Stimulated activated CD8-positive, alpha-beta memory T cell treated with anti-CD3 and anti-CD28 coated beads, Interleukin-15, amount 100 ng/mL, for 4 hours (primary cell): ENCODE measurements around the gene WDR70.
"Not testable (repeated sequence)": the region's sequence is repeated elsewhere in the genome, so short reads cannot be mapped to it uniquely, and the experiment has no call there.

Source experiments
- DNase-seq, 2 donors: peaks; one replicate each; pipeline ENCODE4 v3.0.0-alpha.2; 2020; ENCODE audit warnings: low read depth in 2 of 2

The WDR70 gene

DNA sequence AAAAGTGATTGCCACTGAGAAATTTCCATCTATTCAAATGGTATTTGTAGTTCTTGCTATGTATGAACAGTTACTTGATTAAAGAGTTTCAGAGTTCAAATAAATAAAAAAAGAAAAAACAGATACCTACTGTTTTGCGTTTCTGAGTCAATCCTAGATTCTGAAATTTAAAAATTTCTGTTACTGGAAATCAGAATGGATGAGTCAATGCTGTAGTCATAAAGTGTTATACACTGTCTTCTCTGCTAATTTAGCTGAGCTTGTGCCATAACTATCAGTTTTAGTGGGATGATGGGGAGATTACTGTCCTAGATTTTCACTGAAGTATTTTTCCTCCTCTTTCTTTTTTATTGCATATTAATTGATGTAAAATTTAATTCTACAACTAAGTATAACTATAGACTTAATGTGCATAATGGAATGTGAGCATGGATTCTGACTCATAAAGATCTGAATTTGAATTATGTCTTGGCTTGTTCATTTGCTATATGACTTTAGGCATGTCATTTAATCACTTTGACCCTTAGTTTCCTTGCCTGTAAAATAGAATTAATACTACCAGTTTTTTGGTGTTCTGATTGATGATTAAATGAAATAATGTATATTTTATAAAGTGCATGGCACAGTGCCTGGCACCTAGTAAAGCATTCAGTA is 75.4 kb downstream of the WDR70 start:
- not testable (repeated sequence) for DNase-seq

DNA sequence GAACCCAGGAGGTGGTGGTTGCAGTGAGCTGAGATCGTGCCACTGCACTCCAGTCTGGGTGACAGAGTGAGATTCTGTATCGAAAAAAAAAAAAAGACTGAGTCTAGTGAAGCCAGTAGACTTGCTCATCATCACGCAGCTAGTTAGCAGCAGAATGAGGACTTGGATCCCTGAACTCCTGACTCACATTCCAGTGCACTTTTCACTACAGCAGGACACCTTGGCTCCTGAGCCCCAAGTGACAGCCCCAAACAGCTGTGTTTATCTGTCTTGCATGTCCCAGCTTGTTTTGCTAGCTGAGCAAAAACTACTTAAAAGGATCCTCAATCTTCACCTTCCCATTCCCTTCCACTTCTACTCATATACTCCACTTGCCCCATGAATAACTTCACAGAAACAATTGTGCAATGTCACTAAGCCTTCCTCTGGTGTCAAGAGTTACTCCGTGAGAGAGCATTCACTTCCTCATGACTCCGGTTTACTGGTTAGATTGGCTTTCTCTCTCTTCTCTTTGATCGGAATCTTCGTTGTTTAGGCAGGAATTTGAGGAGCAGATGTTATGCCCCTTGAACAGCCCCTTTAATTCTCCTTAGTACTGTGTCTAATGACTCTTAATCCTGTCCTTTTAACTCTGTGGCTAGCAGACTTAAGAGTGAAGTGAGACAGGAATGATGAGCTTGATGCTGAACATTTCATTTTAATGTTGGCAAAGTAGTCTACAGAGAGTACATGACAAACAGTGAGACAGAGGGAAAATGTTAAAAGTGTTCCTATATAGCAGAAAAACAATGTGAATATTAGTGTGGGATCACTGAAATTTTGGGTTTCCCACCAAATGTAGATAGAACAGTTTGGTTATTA is 84.3 kb downstream of the WDR70 start:
- DNase-seq: not testable (repeated sequence)

DNA sequence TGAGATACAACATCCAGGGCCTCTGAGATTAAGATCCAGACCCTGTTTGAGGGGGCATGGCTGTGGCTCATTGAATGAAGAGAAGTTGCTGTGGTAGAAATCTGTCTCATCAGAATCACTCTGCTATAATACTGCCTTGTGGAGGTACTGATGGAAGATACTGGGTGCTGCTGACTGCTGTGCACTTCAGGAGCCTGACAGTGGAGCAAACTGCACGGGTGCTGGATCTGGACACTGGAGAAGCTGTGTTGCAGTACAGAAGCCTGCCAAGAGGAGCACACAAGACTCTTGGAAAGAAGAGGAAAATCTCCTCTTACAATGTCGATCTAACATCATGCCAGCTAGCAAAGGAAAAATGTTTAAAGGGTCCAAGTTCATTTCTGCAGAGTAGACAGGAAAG is 85.5 kb downstream of the WDR70 start:
- not testable (repeated sequence) for DNase-seq

DNA sequence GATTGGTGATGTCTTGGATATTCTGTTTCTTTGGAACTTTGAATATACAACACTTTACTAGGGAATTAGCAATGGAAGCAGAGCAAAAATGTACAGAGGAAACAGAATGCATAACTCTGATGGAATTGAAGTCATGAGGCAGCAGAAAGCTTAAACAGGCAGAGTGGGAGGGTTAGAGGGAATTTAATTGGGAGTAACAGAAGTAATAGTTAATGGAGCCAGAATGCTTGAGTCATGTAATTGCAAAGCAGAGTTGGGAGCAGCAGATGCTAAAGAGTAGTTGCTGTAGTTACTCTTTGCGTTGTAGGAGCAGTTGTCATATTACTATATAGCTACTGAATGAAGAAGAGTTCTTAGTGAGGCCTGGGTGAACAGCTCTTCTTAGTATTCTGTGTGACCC is 90.3 kb downstream of the WDR70 start:
- DNase-seq: not testable (repeated sequence)

DNA sequence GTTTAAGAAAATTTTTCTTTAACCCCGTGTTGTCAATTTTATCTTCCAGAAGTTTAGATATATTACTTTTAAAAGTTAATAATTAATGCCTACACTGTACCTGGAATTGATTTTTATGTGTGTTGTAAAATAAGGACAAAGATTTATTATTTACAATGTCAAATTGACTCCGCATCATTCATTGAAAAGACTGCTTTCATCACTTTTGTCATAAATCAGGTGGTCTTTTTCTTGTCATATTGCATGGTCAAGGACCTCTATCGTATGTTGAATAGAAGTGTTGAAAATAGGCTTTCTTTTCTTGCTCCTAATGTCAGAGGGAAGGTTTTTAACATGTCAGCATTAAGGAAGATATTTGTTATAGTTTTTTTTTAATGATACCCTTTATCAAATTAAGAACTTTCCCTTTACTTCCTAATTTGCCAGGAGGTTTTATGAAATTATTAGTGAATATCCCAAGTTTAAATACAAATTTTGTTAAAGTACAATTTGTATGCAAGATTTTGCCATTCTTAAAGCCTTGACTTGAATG is 92.6 kb downstream of the WDR70 start:
- DNase-seq: no peak

DNA sequence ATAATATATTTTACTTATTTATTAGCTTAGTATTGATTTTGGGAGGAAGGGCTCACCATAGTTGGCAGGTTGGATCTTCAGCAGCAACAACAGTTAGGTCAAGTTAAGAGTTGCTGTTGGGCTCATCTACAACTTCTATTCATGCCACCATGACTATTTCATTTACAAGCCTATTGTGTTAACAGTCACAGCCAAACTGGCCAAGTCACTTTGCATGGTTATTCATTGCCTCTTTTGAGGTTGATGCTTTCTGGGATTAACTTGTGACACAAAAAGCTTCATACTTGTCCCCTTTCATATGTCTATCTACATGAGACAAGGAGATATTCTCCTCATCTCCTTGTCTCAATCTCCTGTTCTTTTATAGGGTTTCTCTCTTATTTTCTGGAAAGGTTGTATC is 98.3 kb downstream of the WDR70 start:
- DNase-seq: no peak

DNA sequence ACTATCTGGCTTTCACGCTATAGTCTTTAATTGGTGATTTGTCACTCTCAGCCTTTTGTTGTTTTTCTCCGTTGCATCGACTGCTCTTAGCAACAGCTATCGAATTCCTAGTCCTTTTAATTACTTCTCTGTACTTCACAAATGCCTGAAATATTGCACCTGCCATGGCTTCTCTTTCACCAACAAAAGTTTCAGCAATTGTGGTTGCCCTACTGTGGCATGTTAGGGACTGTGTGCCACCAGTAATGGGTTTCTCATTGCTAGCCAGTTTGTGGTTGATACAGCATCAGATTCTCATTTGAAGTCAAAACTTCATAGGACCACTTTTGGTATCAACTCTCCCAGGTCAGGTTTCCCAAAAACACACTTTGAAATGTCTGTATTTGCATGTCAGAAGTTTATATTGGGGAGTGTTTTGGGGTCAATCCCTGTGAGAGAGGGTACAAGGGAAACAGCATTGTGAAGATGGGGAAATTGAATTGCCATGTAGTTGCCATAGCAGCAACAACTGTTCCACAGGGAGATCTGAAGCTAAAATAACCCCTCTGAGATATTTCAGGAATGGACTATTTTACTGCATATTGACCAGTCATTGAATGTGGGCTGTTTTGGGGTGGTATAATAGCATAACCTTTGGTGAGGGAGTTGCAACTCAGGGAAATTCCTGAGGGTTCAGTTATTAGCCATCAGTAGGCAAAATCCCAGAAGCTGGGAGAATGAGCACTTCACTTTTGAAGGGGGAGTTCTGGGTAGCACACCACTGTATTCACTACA is 99.2 kb downstream of the WDR70 start:
- no peak for DNase-seq

DNA sequence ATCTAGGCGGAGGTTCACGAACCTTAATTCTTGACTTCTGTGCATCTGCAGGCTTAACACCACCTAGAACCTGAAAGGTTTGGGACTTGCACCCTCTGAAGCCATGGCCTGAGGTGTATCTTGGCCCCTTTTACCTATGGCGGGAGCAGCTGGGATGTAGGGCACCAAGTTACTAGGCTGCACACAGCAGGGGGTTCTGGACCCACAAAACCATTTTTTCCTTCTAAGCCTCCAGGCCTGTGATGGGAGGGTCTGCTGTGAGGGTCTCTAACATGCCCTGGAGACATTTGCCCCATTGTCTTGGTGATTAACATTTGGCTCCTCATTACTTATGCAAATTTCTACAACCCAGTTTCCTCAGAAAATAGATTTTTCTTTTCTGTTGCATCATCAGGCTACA is 102.3 kb downstream of the WDR70 start:
- not testable (repeated sequence) for DNase-seq

DNA sequence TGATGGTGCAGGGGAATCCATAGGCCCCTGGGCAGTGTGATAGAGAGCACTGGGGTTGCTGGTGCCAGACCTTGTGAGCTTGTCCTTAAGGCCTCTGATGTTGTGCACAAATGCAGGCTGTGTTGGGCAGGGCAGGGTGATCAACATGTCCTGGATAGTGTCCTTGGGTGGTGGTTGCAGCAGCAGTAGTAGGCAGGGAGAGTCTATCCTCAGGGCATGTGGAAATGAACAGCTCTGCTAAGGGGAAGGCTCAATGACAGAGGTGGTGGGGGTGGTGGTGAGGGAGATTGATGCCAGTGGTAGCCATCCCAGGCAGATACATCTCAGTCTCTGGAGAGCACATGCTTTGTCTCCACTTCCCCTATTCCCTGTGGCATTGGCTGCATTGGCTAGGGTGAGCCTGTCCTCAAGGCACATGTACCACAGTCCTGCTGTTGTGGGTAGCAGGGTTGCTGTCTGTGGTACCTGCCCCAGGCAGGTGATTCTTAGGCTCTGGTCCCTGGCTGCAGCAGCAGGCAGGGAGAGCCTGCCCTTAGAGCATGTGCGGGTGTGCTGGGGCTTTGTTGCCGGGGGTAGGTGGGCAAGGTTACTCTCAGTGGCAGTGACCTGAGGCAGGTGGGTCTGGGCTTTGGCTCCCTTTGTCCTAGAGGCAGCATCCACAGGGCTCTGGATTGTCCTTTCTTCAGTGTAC is 111.1 kb downstream of the WDR70 start:
- no peak for DNase-seq

DNA sequence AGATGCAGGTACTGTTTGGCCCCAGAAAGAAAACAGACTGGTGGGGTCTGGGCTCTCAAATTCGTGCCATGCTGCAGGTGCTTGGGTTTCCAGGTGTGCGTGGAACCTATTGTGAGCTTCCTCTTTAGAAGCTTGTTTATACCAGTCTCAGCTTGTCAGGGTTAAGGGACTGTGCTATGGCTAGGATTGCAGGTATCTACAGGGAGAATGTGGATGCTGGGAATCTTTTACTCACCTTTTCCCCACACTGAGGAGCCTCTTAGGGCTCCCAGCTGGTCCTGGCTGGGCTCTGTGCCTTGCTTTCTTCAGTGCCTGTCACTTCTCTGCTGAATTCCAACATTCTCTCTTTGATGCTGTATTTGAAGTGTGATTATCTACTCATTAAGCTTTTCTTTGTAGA is 111.8 kb downstream of the WDR70 start:
- DNase-seq: no peak

DNA sequence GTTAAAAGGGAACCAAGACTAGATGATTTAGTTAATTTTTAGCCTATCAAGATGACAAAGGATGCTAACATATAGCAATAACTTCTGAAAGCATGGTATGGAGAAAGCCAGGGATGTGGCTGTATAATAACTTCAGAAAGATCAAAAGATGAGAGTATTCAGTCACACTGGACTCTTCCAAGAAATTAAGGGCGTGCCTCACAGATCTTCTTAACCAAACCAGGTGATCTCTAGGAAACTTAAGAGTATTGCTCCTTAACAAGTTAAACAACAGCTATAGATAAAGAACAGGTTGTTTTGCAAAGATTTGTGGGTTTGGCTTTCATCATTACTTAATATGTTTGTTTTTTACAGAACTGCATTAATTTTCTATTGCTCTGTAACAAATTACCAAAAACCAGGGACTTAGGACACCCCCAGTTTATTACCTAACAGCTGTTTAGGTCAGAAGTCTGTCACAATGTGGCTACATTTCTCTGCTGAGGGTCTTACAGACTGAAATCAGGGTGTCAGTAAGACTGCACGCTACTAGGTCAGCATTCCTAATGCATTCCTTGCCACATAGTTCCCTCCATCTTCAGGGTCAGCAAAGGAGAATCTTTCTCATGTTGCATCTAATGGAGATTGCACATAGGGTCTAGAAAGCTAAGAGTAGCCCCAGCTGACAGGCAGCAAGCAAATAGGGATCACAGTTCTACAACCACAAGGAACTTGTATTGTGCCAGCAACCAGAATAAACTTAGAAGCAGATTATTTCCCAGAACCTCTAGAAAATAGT is 113.8 kb downstream of the WDR70 start:
- no peak for DNase-seq

DNA sequence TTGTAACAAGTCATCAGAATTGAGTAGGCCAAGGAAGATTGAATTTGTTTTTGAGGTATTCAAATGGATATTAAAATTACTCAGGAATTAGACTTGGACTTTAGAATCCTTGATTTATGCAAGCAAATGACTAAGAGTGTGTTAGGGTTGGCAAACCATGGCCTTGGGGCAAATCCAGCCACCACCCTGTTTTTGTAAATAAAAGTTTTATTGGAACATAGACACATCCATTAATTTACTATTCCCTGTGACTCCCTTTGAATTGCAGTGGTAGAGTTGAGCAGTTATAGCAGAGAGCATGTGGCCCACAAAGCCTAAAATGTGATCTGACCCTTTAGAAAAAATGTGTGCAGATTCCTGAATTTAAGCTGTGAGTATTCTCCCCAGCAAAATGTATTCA is 115.6 kb downstream of the WDR70 start:
- no peak for DNase-seq

DNA sequence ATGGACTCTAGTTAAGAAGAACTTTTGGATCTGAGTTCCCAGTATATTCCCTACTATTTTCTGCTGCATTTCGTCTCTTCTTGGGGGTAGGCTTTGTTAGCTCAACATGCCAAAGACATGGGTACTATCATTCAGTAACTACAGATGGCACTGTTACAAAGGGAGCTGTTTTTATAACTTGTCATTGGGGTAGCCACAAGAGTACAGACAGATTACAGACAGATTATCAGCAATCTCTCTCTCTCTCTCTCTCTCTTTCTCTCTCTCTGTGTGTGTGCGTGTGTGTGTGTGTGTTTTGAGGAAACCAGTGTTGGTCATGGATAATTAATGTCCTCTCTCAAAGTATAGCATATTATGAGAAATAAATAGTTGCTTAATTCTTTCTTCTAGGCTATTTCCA is 116.1 kb downstream of the WDR70 start:
- no peak for DNase-seq

DNA sequence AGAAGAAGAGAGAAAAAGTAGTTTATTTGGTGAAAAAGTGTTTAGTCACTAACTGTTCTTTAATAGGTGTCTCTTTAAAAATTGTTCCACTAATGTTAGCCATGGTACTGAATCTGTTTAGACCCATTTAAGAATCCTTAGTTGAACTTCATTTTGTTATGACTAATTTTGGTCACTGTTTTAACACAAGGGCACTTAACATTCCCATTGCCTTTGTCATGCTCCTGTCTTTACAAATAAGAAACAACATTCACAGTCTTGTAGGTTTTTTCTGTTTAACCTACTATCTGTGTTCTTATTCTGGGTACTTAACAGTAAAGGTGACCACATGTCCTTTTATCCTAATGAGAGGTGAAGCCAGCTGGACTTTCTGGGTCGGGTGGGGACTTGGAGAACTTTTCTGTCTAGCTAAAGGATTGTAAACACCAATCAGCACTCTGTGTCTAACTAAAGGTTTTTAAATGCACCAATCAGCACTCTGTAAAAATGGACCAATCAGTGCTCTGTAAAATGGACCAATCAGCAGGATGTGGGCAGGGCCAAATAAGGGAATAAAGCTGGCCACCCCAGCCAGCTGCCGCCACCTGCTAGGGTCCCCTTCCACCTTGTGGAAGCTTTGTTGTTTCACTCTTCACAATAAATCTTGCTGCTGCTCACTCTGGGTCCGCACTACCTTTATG is 116.7 kb downstream of the WDR70 start:
- no peak for DNase-seq

DNA sequence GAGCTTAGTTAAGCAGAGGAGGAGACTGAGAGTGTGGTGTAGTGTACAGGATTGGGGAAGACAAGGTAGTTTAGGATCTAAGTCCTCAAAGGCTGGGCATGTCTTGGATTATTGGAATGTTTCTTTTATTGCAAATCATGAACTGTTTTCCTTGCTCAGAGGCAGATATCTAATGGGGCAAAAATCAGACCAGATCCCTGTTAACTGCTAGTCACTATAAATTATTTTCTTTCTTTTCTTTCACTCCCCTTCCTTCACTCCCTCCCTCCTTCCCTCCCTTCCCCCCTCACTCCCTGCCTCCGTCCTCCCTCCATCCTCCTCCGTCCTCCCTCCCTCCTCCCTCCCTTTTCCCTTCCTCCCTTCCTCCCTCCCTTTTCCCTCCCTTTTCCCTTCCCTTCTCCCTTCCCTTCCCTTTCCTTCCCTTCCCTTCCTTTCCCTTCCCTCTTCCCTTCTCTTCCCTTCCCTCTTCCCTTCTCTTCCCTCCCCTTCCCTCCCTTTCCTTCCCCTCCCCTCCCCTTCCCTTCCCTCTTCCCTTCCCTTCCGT is 117.9 kb downstream of the WDR70 start:
- no peak for DNase-seq

DNA sequence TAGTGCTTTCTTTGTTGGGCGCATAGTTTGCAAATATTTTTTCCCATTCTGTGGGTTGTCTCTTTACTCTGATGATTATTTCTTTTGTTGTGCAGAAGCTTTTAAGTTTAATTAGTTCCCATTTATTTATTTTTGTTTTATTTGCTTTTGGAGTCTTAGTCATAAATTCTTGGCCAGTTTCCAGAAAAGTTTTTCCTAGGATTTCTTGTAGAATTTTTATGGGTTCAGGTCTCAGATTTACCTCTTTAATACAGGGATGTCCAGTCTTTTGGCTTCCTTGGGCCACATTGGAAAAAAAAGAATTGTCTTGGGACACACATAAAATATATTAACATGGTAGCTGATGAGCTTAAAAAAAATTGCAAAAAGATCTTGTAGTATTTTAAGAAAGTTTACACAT is 122.0 kb downstream of the WDR70 start:
- DNase-seq: no peak

DNA sequence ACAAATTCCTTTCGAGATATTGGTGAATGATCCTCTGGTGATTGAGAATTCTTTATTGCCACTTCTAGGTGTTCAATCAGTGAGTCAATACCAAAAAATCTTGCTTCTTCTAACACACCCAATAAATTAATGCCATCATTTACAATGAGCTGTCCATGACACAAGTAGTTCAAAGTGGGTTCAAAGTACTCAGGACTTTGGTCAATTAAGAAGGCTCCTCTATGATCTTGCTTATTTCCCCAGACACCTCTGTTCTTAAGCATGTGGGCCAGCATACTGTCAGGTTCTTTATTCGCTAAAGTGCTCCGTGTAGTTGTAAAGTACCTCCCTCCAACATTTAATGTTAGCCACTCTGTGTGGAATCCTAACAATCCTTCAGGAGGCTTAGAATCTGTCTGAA is 127.1 kb downstream of the WDR70 start:
- no peak for DNase-seq

DNA sequence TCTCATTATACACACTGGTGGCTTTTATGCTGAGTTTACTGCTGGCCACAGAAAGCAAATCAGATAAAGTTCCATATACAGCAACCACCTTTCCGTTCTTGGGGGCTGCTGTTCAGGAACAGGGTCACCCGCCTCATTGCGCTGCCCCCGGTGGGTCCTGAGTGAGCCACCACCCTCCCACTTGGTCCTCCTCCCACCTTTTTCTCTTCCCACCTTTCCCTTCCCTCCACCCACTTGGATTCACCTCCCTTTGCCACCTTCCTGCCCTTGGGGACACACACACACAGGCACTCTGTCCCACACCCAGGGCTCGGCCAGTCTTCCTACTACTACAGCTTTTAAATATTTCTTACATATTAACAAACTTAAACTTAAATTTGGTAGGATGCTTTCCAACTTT is 127.6 kb downstream of the WDR70 start:
- no peak for DNase-seq

DNA sequence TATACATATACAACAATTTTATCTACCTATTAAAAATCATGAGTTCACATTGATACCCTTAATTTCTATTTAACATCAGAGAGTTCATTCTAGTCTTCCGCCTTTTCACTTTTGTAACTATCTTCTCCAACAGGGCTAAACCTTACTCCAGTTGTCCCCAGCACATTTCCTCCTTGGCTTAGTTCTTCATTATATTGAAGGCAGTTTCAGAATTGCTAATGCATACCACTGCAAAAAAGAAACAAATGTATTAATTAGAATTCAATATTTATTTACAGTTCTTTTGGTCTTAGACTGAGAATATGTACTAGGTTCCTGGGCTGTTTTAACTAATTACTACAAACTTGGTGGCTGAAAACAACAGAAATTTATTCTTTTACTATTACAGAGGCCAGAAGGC is 132.5 kb downstream of the WDR70 start:
- no peak for DNase-seq

DNA sequence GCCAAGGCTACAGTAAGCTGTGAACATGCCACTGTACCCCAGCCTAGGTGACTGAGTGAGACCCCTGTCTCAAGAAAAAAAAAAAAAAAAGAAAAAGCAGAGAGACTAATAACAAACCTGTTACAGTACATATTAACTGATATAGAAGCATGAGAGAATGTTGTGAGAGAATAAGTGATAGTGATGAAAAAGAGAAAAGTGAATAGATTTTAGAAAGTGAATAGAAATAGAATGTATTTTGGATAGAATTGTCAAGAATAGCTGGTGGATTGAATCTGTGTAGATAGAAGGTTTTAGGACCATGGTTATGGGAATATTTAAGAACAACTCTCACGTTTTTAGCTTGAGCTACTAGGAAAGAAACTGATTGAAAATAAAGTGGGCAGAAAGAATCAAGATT is 135.8 kb downstream of the WDR70 start:
- no peak for DNase-seq
